Measurements from ENCODE around the gene TCERG1L.
"Not testable (repeated sequence)": the region's sequence is repeated elsewhere in the genome, so short reads cannot be mapped to it uniquely, and the experiment has no call there.

Gene TCERG1L

DNA sequence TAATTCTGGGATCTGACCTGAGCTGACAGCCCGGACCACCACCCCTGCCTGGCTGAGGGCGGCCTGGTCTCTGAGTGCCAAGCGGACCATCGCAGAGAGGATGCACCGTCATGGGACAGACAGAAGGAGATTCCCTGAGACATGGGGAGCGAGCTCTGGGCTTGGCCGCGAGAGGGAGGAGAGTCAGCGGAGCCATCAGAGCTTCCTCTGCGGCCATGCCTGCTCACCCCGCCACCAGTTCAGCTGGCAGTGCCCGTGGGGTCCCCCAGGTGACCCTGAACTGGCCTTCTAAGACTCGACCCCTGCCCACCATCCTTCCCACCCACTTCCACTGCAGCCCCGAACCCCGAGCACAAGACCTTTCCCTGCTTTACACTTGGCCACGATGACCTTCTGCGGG is 152.8 kb downstream of the TCERG1L start:
- H3K9me3 ChIP-seq (ENCODE audit: severe bottlenecking) = no peaks in the 10 kb centered on the region
- DNase-seq = no peak
- TF ChIP-seq, protein P1, sequence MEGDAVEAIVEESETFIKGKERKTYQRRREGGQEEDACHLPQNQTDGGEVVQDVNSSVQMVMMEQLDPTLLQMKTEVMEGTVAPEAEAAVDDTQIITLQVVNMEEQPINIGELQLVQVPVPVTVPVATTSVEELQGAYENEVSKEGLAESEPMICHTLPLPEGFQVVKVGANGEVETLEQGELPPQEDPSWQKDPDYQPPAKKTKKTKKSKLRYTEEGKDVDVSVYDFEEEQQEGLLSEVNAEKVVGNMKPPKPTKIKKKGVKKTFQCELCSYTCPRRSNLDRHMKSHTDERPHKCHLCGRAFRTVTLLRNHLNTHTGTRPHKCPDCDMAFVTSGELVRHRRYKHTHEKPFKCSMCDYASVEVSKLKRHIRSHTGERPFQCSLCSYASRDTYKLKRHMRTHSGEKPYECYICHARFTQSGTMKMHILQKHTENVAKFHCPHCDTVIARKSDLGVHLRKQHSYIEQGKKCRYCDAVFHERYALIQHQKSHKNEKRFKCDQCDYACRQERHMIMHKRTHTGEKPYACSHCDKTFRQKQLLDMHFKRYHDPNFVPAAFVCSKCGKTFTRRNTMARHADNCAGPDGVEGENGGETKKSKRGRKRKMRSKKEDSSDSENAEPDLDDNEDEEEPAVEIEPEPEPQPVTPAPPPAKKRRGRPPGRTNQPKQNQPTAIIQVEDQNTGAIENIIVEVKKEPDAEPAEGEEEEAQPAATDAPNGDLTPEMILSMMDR (IDR thresholded peaks at IDR 0.05; ENCODE audit: low read depth, low read length) = no peak
- H3K27me3 ChIP-seq (ENCODE audit: insufficient read depth, low read depth, severe bottlenecking) = no peaks in the 10 kb centered on the region
- H3K36me3 ChIP-seq = no peaks in the 10 kb centered on the region
- H3K4me3 ChIP-seq (ENCODE audit: low read depth, low read length) = no peak overlapping the region
- no peak overlapping the region for H3K27ac ChIP-seq

DNA sequence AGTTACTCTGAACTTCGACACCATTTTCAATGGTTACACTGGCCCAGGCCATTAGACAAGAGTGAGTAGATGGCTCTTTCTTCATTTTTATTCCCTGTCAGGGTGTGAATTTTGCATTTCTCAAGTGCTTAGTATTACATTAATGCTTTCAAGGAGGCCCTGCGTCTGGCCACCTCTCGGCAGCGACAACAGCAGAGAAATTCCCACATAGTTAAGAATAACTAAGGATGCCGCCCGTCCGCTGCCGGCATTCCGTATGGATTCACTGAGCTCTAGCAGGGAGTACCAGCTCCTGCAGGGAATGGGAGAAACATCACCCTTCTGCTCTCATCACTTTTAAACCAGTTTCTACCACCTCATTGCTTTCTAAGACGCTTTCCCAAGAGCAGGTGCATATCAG is 153.6 kb downstream of the TCERG1L start:
- TF ChIP-seq, protein P1 (IDR thresholded peaks at IDR 0.05; ENCODE audit: low read depth, low read length) = no peak
- Histone ChIP-seq H3K4me3 (ENCODE audit: low read depth, low read length) (no peak overlapping the region), H3K27ac (no peak overlapping the region), H3K9me3 (ENCODE audit: severe bottlenecking) (no peaks in the 10 kb centered on the region), H3K27me3 (ENCODE audit: insufficient read depth, low read depth, severe bottlenecking) (no peaks in the 10 kb centered on the region), H3K36me3 (no peaks in the 10 kb centered on the region)
- no peak for DNase-seq

DNA sequence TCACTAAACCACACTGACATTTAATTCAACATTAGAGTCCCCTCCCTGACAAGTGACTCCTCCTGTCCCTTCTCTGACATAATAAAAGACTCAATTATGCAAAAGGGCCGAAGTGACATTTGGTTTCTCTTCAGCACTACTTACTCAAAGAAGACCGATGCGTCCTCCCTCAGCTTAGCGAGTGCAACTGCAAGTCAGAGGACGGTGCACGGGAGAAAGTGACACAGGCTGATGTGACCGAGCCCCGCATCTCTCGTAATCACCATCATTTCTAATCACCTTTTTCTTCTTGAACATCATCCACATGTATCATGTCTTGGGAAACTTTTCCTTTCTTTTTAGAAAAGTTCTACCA is 155.7 kb downstream of the TCERG1L start:
- no peak for DNase-seq
- no peak overlapping the region; the same call in 1 of the 2 replicates for H3K27ac ChIP-seq
- TF ChIP-seq, protein P1 (IDR thresholded peaks at IDR 0.05; ENCODE audit: low read depth, low read length) = no peak
- H3K9me3 ChIP-seq (ENCODE audit: severe bottlenecking) = no peaks in the 10 kb centered on the region
- no peak overlapping the region for H3K4me3 ChIP-seq (ENCODE audit: low read depth, low read length)
- H3K27me3 ChIP-seq (ENCODE audit: insufficient read depth, low read depth, severe bottlenecking) = no peaks in the 10 kb centered on the region
- H3K36me3 ChIP-seq = no peaks in the 10 kb centered on the region

DNA sequence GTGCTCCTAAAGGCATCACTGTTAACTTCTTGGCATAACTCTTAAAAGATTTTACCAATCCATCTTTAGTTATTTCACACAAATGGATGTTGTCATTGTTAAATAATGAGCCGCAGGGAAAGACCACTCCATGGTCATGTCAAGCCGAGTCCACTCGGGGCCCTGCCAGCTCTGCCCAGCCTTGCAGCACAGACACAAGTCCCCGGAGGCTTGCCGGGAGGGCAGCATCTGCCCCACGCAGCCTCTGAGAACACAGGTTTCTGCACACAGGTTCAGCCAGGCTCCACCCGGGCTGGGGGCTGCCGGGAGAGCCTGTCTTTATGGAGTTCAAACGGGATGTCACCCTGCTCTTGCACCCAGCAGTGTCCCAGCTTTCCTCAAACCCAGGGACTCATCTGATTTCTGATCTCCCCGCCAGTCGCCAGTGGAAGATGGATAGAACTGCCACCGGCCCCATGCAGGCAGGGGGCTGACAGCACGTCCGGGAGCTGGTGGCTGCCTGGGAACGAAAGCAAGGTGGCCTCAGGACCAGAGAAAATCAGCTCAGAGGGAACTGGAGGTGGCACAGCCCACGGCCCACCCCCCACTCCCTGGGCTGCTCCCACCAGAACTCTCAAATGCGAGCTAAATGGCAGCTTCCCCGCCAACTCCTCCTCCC is 156.2 kb downstream of the TCERG1L start:
- Histone ChIP-seq H3K4me3 (ENCODE audit: low read depth, low read length) (no peak overlapping the region), H3K9me3 (ENCODE audit: severe bottlenecking) (no peaks in the 10 kb centered on the region), H3K27ac (no peak overlapping the region), H3K36me3 (no peaks in the 10 kb centered on the region), H3K27me3 (ENCODE audit: insufficient read depth, low read depth, severe bottlenecking) (no peaks in the 10 kb centered on the region)
- TF ChIP-seq, protein P1 (IDR thresholded peaks at IDR 0.05; ENCODE audit: low read depth, low read length) = no peak
- DNase-seq = no peak

DNA sequence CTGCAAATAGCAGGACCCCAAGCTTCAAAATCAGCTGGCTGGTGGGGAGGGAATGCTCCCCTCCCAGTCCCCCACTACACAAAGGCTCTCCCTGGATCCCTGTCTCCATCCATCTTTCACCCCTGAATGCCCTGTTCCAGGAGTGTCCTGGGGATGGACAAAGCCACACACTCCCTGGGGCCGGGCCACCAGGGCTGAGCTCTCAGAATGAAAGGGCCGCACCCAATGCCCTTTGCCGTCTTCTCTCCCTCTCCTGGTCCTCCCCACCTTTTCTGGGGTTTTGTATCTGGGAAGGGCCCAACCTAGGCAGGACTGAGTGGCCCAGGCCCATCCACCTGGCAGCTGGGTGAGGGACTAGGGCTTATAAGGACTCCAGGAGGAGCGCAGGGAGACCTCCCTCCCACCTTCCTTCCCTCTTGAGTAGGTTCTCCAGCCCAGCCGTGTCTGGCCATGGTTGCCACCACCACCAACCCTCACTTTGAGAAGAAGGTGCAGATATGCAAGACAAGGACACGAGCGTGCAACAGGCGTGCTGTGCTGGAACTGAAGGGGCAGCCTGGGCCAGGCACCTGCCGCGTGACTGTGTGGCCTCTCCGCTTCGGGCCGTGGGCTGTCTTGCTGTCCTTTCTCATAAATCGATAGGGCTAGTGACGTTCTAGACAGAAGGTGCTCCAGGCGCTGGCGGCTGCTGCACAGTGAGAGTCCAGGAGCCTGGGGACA is 157.1 kb downstream of the TCERG1L start:
- no peak for DNase-seq
- TF ChIP-seq, protein P1 (IDR thresholded peaks at IDR 0.05; ENCODE audit: low read depth, low read length) = no peak
- no peaks in the 10 kb centered on the region for H3K27me3 ChIP-seq (ENCODE audit: insufficient read depth, low read depth, severe bottlenecking)
- H3K27ac ChIP-seq = no peak overlapping the region
- no peak overlapping the region for H3K4me3 ChIP-seq (ENCODE audit: low read depth, low read length)
- no peaks in the 10 kb centered on the region for H3K9me3 ChIP-seq (ENCODE audit: severe bottlenecking)
- H3K36me3 ChIP-seq = no peaks in the 10 kb centered on the region

DNA sequence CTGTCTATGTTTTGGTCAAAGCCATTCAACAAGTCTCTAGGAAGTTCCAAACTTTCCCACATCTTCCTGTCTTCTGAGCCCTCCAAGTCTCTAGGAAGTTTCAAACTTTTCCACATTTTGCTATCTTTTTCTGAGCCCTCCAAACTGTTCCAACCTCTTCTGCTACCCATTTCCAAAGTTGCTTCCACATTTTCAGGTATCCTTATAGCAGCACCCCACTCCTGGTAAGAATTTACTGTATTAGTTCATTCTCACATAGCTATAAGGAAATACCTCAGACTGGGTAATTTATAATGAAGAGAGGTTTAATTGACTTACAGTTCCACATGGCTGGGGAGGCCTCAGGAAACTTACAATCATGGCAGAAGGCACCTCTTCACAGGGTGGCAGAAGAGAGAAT is 159.1 kb downstream of the TCERG1L start:
- not testable (repeated sequence) for H3K9me3 ChIP-seq (ENCODE audit: severe bottlenecking); H3K27ac ChIP-seq; H3K36me3 ChIP-seq; H3K4me3 ChIP-seq (ENCODE audit: low read depth, low read length); H3K27me3 ChIP-seq (ENCODE audit: insufficient read depth, low read depth, severe bottlenecking); DNase-seq

Measured in WERI-Rb-1 (cell line).